ENCODE measurements around the gene TRIM33.

- TF ChIP-seq CTCF (IDR thresholded peaks at IDR 0.05) (no peak), POLR2A (IDR thresholded peaks at IDR 0.05) (no peak)
Observed at GRCh38 chr1:114384922-114385321, 126.1 kb downstream of the TRIM33 start.

All from lower leg skin (tissue), 3 donors.